Measurements from ENCODE around the gene TMEM52.

DNA sequence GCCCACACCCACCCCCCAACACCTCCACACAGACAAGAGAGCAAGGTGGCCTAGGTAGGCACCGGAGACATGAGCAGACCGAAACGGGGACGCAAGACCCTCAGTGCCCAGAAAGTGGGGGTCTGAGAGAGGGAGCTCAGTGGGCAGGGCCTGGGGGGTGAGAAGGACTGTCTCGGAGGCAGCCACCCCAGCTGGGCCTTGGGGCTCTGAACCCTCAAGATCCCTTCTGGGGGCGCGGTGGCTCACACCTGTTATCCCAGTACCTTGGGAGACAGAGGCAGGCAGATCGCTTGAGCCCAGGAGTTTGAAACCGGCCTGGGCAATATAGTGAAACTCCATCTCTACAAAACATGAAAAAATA, 19.1 kb downstream of the TMEM52 start:
- TF ChIP-seq, protein P1, sequence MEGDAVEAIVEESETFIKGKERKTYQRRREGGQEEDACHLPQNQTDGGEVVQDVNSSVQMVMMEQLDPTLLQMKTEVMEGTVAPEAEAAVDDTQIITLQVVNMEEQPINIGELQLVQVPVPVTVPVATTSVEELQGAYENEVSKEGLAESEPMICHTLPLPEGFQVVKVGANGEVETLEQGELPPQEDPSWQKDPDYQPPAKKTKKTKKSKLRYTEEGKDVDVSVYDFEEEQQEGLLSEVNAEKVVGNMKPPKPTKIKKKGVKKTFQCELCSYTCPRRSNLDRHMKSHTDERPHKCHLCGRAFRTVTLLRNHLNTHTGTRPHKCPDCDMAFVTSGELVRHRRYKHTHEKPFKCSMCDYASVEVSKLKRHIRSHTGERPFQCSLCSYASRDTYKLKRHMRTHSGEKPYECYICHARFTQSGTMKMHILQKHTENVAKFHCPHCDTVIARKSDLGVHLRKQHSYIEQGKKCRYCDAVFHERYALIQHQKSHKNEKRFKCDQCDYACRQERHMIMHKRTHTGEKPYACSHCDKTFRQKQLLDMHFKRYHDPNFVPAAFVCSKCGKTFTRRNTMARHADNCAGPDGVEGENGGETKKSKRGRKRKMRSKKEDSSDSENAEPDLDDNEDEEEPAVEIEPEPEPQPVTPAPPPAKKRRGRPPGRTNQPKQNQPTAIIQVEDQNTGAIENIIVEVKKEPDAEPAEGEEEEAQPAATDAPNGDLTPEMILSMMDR (IDR thresholded peaks at IDR 0.05), result no peak
- TF ChIP-seq POLR2A (IDR thresholded peaks at IDR 0.05), result no peak
